NCI-H2196 treated with DMSO at 0.1 percent for 48 hours (cell line): Measurements from ENCODE around the gene NR2E1.

Experiments
- DNase-seq: peaks from one replicate; lab custom pipeline; 2025; ENCODE audit not compliant: unreplicated experiment; lab: John Stamatoyannopoulos, UW

The NR2E1 gene

GRCh38 chr6:108207013-108207412 lies 41.2 kb downstream of the NR2E1 start:
- no peak for DNase-seq

- no peak for DNase-seq
Measured at GRCh38 chr6:108209738-108210137, 43.9 kb downstream of the NR2E1 start.

GRCh38 chr6:108210556-108210955 lies 44.7 kb downstream of the NR2E1 start:
- DNase-seq: no peak

GRCh38 chr6:108211671-108212070 lies 45.8 kb downstream of the NR2E1 start:
- DNase-seq: no peak

GRCh38 chr6:108222064-108222463 lies 56.2 kb downstream of the NR2E1 start:
- DNase-seq: no peak

GRCh38 chr6:108222504-108222903 lies 56.7 kb downstream of the NR2E1 start:
- DNase-seq: no peak

GRCh38 chr6:108227290-108227689 lies 61.5 kb downstream of the NR2E1 start:
- DNase-seq: no peak

- DNase-seq: no peak
Measured at GRCh38 chr6:108228416-108228815, 62.6 kb downstream of the NR2E1 start.

- no peak for DNase-seq
Measured at GRCh38 chr6:108235127-108235526, 69.3 kb downstream of the NR2E1 start.

- DNase-seq: no peak
Measured at GRCh38 chr6:108236791-108237190, 71.0 kb downstream of the NR2E1 start.

GRCh38 chr6:108238322-108238721 lies 72.5 kb downstream of the NR2E1 start:
- DNase-seq: no peak
